Stimulated activated CD8-positive, alpha-beta memory T cell treated with anti-CD3 and anti-CD28 coated beads, Interleukin-15, amount 100 ng/mL, for 48 hours (primary cell): ENCODE measurements around the gene RNF32.
"Not testable (repeated sequence)": the region's sequence is repeated elsewhere in the genome, so short reads cannot be mapped to it uniquely, and the experiment has no call there.

Source experiments
- DNase-seq, 2 donors: peaks; one replicate each; pipeline ENCODE4 v3.0.0-alpha.2; 2020; ENCODE audit warnings: low read depth in 2 of 2

Gene RNF32

DNA sequence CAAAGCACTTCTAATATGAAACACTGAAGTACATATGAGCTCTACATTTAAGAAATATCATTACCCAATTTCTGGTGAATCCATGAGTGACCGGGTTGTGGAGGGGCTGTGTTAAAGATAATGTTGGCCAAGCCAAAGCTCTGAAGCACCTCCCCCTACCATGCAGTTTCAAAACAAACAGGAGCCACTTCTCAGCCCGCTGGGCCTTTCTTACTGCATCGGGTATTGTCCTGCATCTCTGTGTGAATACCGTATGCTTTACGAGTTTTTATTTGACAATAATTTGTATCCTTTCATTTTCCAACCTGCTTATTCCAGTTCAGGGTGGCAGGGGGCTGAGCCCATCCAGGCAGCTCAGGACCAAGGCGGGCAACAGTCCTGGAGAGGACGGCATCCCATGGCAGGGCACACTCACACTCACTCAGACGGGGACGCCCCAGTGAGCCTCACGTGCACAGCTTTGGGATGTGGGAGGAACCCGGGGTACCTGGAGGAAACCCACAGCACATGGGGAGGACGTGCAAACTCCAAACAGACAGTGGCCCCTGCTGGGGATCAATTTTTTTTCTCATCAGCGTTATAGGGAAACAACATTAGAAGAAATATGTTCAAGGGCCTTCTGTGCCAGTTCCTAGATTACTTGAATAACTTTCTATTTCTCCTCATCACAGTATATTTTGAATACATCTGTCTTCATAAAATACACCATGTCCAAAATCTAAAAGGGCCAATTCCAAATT is 1.9 kb downstream of the RNF32 start:
- no peak for DNase-seq

DNA sequence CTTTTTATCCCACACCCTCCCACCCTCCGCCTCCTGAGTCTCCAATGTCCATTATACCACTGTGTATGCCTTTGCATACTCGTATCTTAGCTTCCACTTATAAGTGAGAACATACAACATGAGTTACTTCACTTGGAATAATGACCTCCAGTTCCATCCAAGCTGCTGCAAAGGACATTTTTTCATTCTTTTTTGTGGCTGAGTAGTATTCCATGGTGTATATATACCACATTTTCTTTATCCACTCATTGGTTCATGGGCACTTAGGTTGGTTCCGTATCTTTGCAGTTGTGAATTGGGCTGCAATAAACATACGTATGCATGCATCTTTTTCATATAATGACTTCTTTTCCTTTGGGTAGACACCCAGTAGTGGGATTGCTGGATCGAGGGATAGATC is 6.8 kb downstream of the RNF32 start:
- not testable (repeated sequence) for DNase-seq

DNA sequence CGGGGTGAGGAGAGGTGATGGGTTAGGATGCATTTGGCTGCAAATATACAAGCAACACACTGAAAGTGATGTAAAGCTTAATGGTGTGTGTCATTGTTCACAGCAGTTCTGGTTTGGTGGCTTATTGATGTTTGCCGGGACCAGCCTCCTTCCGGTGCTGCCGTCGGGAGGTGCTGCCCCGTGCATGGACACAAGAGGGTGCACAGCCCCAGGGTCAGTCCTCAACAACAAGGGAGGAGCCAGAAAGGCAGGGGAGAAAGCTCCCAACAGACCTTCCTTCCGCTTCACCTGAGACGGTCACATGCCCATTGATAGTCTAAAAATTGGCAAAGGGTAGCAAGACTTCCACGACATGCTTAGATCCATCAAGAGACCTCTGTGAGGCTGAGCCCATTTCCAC is 9.5 kb downstream of the RNF32 start:
- DNase-seq = no peak

DNA sequence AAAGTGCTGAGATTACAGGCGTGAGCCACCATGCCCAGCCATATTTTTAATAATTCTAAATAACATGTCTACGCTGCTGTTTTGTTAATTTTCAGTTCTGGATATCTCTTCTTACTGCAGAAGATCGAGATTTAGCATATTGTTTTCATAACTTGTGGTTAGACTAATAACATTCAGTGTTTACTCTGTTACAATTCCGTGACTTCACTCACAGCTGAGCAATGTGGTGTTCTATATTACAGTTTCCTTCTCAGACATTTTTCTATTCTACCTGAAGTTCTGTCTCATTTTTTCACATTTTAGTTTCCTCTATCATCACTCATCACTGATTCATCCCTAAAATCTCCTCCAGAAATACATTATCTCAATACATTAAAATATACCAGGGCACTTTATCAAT is 10.9 kb downstream of the RNF32 start:
- DNase-seq = no peak

DNA sequence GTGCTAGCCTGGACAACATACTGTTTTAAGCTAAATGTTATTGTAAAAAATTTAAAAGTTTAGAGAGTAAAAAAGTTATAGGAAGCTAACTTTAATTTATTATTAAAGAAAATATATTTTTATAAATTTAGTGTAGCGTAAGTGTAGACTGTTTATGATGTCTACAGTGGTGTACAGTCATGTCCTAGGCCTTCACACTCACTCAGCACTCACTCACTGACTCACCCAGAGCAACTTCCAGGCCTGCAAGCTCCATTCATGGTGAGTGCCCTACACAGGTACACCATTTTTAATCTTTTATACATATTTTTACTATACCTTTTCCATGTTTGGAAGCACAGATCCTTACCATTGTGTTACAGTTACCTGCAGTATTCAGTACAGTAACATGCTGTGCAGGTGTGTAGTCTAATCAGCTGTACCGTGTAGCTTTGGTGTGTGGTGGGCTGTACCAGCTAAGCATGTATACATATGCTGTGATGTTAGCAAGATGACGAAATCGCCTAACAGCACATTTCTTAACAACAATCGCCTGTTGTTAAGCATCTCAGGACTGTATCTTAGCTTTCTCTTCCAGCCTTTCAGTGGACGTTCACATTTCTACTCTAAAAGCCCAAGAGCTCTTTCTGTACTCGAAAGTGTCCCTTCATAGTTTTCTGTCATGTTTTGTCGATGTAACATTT is 12.5 kb downstream of the RNF32 start:
- no peak for DNase-seq

DNA sequence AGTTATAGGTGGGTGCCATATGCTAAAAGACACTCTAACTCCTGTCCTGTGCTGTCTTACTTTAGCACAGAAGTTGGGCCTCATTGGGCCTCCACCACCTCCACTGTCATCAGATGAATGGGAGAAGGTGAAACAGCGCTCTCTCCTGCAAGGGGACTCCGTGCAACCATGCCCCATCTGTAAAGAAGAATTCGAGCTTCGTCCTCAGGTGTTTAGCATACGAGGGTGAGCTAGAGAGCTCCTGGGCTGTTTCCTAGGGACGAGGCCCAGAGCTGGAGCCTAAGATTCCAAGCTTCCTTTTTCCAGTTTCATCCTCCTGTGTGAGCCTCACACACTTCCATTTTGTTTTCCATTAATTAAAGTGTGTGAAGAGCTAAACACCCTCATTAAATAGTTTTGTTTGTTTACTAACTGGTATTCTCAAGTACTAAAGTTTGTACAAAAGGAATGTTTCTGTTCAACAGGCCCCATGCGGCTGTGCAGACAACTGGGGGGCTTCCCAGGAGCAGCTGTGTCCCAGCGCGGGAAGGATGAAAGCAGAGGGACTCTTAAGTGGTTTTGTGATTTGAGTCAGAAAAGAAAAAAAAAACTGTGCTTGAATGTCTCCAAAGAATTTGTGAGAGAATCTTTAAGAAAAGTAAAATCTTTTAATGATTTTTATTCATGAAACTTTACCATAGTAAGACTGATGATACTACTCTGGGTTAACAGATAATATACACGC is 14.1 kb downstream of the RNF32 start:
- no peak for DNase-seq

DNA sequence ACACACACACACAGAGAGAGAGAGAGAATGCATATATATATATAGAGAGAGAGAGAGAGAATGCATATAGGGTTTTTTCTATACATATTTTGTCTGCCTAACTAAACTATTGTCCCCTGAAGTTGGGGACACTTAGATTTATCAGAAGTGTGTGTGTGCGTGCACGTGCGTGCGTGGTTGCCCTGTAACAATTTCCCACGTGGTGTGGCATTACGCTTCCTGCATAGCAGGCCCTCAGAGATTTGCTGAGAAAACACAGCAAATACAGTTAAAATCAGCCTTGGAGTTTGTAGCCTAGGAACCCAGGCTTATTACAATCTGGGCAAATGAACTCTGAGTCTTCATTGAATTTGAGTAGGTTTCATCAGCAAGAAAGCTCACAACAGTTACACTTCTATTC is 14.7 kb downstream of the RNF32 start:
- DNase-seq = no peak

DNA sequence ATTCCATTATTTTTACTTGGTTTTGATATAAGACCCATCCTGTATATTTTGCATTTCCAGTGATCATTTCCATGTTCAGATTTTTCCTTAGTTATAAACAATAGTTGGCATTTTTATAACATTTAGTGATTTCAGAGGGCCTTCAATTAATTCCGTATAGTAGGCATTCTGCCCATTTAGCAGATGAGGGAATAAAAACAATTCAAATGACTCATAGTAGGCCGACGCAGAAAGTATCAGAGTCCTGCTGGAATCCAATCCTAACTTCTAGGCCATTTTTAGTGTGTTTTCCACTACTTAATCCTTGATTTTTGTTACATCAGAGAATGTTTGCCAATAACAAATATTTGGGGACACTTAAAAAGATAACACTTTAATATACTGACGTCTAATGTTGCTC is 15.4 kb downstream of the RNF32 start:
- no peak for DNase-seq

DNA sequence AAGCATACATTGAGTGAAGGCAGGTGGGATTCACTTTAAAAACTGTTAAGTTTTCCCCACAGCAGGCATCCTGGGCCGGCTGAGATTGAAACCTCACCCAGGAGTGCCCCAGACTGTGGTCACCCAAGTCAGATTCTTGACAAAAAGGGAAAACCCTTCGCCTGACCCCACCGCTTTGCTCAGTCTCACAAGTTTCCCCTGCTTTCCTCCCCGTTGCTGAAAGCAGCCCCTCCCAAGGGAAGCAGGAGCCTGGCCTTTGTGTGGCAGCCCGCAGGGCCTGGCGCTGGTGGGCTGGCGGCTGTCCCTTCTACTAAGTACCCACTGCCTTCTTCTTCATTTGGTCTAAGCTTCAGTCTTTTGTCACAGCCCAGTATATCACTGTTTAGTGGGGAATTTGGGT is 16.0 kb downstream of the RNF32 start:
- no peak for DNase-seq

DNA sequence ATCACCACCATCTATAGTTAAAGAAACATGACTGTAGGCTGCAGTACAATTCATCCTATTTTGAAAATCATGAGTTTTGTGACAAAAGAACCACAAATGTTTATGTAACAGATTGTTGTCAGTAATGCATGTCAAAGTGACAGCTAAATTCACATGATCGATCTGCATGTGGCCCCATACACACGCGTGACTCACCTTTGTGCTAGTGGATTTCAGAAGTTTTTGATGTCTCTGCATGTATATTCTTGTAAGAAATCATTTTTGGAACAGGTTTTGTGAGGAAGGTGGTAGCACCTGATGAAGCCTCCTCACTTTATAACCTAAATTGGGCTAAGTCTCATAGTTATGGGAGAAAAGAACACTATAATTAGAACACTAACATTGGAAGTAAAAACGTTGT is 17.1 kb downstream of the RNF32 start:
- DNase-seq = no peak

DNA sequence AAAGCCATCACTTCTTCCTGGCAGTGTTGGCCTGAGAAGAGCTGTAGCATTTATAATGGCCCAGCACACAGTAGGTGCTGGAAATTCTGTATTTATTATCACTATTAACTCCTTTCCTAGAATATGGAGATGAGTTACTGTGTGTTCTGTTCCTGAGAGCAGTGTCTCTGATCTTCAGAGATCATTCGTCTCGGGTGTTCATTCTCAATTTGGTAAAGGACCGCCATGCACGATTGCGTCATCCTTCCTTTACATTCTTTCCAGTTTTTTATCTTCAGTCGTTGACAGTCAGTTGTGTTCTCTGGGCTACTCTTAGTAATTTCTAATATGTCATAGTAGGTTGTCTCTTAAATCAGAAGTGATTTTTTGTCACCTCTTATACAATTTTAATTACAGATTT is 18.6 kb downstream of the RNF32 start:
- no peak for DNase-seq

DNA sequence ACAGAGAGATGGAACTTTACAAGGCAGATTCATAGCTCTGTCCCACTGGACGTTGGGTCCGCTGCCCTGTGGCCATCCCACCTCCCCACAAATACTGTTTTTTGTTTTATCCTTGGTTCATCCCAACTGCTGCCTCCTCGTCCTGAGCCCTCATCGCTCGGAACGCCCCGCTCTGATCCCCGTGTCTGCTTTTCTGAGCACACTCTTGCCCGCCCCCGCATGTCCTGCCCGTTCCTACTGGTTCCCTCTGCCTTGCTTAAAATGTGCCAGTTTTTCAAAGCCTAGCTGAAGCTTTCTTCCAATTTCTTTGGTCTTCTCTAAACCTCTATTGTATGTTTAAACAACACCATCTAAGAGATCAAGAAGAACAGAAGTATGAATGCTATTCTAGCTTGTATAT is 19.4 kb downstream of the RNF32 start:
- DNase-seq = no peak

DNA sequence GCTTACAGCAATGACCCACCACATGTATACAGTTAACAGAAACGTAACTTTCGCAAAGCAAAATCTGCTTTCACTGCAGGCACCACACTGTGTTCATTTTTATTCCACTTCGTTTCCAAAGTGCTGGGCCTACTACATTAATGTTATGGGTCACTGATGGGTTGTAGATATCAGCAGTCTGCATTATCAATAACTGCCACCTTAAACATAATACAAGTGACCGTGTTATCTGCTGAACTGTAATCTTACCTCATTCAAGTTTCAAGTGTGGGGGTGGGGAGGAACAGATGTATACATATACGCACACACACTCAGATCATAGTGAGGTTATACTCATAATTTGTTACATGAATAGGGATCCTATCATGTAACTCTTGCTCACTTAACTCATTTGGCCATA is 21.1 kb downstream of the RNF32 start:
- DNase-seq = no peak

DNA sequence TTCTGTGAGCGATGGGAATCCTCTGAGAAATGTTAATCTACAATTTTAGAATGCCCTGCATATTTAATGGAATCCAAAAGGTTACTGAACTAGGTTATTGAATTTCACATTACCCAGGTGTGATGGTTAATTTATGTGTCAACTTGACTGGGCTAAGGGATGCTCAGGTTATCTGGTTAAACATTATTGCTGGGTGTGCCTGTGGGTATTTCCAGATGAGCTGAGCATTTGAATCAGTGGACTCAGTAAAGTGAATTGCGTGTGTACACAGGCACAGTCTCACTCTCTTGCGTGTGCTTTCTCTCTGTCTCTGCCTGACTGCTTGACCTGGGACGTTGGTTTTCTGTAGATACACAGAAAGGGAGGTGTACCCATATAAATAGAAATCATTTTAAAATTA is 21.7 kb downstream of the RNF32 start:
- DNase-seq = no peak

DNA sequence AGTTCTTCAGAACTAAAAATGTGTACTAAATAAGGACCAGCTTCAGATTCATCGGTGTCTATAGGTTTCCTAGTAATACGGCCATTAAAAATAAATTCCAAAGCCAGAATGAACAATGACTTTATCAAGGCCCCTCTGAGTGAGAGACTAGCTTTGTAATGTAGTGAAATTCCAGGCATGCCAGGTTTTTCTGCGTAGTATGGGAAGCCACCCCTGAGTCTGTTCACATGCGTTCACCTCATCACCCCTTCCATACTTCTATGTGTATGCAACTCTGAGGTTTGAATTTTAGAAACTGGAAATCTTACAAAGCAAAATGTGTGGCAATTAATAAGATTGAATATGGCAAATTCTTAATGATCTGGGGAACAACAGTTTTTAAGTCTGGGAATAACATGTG is 24.5 kb downstream of the RNF32 start:
- DNase-seq = no peak

DNA sequence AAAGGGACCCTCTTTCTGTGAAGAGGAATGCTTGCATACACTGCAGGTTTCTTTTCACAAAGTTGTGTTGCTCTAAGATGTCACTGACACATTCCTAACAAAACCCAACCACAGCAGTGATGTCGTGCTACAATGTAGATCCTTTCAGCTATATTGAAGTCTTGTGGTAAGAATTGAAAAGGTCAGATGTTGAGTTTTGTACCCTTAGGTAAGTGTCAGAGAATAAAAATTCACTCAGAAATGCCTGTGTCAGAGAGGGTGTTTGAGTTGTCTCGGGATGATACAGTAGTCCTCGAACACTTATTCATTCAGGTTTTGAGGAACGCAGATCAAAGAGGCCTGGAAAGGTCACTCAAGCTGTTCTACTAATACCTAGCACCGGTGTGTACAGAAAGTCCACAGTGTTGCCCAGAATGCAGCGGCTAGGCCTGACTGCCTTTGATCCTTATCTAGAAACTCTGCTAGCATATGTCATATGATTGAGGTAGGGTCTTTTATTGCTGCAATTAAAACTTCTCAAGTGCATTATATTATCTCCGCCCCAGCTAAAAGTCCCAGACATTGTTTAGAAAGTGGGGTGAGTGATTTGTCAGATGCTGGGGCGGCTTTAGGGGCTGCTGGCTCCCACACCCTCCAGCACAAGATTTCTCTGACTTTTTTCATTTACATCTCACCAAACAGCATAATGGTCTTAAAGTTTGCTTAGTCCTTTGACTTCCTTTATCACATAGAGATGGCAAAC is 26.0 kb downstream of the RNF32 start:
- DNase-seq = no peak

DNA sequence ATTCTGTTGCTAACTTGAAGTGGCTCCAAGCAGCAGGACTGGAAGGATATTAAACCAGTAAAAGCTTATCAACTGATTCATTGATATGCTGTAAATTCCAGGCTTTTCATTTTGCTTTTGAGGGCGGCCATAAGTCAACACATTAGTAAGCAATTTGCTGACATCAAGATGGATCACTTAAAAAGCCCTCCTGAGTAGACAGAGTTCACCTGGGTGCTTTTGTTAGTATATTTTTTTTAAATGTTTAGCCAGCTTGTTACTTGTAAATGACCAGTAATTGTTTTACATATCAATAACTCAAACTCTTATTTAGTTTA is 26.5 kb downstream of the RNF32 start:
- no peak for DNase-seq

DNA sequence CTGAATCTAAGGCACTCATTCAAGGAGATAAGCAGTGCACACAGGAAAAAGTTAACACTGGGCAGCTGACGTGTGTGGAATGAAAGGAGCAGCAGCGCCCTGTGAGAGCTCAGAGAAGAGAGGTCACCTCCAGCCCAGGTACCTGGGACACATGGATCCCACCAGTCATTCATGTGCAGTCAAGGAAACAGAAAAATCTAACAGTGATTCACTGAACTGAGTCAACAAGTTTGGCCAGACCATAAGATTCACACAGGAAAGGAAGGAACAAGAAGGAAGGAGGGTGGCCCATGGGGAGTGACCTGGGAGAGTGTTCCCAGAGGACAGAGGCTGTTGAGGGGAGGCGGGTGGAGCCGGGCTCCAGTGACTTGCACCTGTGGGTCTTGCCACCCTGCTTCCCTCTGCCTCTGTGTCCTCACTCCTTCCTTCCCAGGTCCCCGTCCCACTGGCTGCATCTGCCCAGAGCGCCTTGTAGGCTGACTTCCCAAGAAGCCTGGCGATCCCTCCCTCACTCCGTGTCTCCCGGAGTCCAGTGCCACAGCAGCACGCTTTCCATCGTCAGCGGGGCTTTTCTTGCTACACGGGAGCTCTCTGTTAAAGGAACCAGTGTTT is 27.7 kb downstream of the RNF32 start:
- no peak for DNase-seq

DNA sequence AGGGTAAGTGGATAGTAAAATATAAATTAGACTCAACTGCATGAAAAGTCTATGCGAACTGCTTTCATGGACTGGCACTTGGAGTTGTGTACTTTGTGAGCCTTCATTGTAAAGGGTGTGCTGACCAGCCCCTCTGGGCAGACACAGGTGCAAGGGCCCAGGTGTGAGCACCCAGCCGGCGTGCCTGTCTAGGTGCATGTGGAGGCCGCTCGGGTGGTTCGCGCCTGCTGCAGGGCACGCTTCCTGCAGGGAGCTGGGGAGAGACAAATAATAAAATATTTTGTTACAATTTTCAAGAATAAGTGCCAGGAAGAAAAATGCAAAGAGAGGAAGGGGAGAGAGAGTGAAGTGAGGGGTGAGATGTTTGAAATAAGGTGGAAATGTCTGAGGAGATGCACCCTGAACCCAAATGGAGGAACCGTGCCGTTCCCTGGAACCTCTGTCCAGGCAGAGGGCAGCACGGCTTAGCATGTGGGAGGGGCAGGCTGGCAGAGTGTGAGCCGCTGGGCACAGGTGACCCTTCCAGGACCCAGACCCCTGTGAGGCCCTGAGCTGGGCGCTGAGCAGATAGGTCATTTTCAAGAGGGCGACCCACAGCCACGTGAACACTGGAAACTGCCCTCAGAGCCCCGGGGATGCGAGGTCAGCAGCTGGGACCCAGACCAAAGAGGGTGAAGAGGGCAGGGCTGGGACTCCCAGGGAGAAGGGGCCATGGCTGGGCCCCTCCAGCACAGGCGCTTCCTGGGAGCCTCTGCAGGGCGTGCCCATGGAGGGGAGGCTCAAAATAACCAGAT is 28.7 kb downstream of the RNF32 start:
- no peak for DNase-seq

DNA sequence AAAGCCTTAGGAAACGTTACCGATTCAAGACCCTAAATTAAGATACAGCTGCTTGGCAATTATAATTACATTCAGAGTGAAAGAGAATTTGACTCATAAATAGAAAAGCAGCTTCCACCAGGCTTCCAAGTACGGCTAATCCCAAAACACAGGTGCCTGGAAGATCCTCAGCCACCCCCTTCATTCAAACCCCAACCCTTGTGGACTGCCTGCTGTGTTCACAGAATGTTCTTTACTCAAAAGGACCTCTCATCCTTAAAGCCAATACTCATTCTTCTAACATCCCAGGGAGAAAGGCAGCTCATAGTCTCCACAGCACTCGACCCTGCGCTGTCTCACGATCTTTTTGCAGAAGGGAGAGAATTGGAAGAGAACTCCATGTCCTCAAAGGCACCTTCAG is 32.9 kb downstream of the RNF32 start:
- DNase-seq = no peak

DNA sequence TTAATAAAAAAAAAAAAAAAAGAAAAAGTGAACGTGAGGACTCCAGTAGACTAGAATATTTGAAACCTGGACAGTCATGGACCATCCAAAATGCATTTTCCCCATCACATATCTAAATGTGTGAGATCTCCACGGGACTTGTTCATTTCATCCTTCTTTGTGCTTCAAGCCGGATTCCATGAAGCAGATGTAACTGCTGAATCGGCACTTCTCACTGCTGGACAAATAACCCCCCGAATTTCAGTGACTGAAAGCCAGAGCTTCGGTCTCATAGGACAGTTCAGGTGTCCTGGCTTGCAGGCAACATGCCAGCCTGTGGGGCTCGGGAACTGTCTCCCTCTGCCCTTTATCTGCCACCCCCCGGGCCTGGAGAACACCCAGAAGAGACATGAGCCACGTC is 33.3 kb downstream of the RNF32 start:
- no peak for DNase-seq
